Activated CD4-positive, alpha-beta T cell treated with anti-CD3 and anti-CD28 coated beads for 1 hour (primary cell): ENCODE results near the gene PRR15.
"Not testable (repeated sequence)": the region's sequence is repeated elsewhere in the genome, so short reads cannot be mapped to it uniquely, and the experiment has no call there.

ENCODE experiments used
- DNase-seq: peaks from one replicate; pipeline ENCODE4 v3.0.0-alpha.2; 2020

The PRR15 gene

GRCh38 chr7:29563590-29564495 is at the start of gene PRR15:
TSS of gene PRR15 (plus strand) at chr7:29563835. CDS start at chr7:29566330, 2,495 bp downstream.
- DNase-seq: no peak

- DNase-seq: no peak
Measured at GRCh38 chr7:29516491-29516890, 47.1 kb upstream of the PRR15 start.

- no peak for DNase-seq
Measured at GRCh38 chr7:29518616-29519015, 45.0 kb upstream of the PRR15 start.

- DNase-seq: no peak
Measured at GRCh38 chr7:29523728-29524127, 39.9 kb upstream of the PRR15 start.

GRCh38 chr7:29527505-29528108 is 36.0 kb upstream of the PRR15 start:
- no peak for DNase-seq

GRCh38 chr7:29528526-29528925 is 35.1 kb upstream of the PRR15 start:
- not testable (repeated sequence) for DNase-seq

GRCh38 chr7:29538389-29538788 is 25.2 kb upstream of the PRR15 start:
- no peak for DNase-seq

GRCh38 chr7:29539471-29539870 is 24.2 kb upstream of the PRR15 start:
- DNase-seq: no peak

- DNase-seq: no peak
Measured at GRCh38 chr7:29547421-29547820, 16.2 kb upstream of the PRR15 start.

- DNase-seq: no peak
Measured at GRCh38 chr7:29548823-29549222, 14.8 kb upstream of the PRR15 start.

GRCh38 chr7:29552392-29552791 is 11.2 kb upstream of the PRR15 start:
- DNase-seq: no peak

GRCh38 chr7:29555061-29555460 is 8.6 kb upstream of the PRR15 start:
- no peak for DNase-seq

- no peak for DNase-seq
Measured at GRCh38 chr7:29556405-29557195, 7.0 kb upstream of the PRR15 start.

- DNase-seq: no peak
Measured at GRCh38 chr7:29557954-29558353, 5.7 kb upstream of the PRR15 start.

GRCh38 chr7:29561271-29561670 is 2.4 kb upstream of the PRR15 start:
- no peak for DNase-seq

GRCh38 chr7:29562307-29562706 is 1.3 kb upstream of the PRR15 start:
- DNase-seq: no peak

GRCh38 chr7:29564496-29565223 is 1.0 kb downstream of the PRR15 start:
- DNase-seq: no peak

- DNase-seq: no peak
Measured at GRCh38 chr7:29565224-29565630, 1.6 kb downstream of the PRR15 start.

- no peak for DNase-seq
Measured at GRCh38 chr7:29565634-29565981, 2.0 kb downstream of the PRR15 start.

GRCh38 chr7:29565982-29566746 is 2.5 kb downstream of the PRR15 start:
- DNase-seq: no peak

- no peak for DNase-seq
Measured at GRCh38 chr7:29567174-29567573, 3.5 kb downstream of the PRR15 start.

- no peak for DNase-seq
Measured at GRCh38 chr7:29569648-29570047, 6.0 kb downstream of the PRR15 start.
